ENCODE results near the gene SHC2.

DNA sequence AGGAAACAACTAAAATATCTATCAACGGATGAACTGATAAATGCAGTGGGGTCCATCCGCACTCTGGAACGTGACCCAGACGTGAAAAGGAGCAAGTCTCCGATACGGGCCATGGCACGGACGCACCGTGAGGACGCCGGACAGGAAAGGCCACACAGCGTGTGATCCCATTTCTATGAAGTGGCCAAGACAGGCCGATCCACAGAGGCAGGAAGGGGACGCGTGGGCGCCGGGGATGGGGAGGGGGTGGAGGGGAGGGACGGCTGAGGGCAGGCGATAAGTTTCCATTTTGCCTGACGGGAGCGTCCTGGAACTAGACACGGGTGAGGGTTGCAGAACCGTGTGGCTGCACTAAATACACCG lies 13.8 kb downstream of the SHC2 start:
- TF ChIP-seq, protein P1, sequence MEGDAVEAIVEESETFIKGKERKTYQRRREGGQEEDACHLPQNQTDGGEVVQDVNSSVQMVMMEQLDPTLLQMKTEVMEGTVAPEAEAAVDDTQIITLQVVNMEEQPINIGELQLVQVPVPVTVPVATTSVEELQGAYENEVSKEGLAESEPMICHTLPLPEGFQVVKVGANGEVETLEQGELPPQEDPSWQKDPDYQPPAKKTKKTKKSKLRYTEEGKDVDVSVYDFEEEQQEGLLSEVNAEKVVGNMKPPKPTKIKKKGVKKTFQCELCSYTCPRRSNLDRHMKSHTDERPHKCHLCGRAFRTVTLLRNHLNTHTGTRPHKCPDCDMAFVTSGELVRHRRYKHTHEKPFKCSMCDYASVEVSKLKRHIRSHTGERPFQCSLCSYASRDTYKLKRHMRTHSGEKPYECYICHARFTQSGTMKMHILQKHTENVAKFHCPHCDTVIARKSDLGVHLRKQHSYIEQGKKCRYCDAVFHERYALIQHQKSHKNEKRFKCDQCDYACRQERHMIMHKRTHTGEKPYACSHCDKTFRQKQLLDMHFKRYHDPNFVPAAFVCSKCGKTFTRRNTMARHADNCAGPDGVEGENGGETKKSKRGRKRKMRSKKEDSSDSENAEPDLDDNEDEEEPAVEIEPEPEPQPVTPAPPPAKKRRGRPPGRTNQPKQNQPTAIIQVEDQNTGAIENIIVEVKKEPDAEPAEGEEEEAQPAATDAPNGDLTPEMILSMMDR (conservative IDR thresholded peaks at IDR 0.05 in 1 of 2, IDR thresholded peaks at IDR 0.05 in 1 of 2; ENCODE audit: low read depth in 1 of 2, low read length in 2 of 2), result no peak
- TF ChIP-seq EZH2 (IDR thresholded peaks at IDR 0.05; ENCODE audit: low read length, missing control alignments), result no peak
